Duodenal mucosa (tissue), 2 donors: ENCODE data around the gene ANKS1A.

Experiments
- H3K27ac ChIP-seq: one replicate; pipeline ENCODE4 v1.7.0; 2013; ENCODE audit warnings: low read depth, low read length
- H3K27me3 ChIP-seq, 2 donors: one replicate each; pipeline ENCODE4 v1.7.0; 2013; ENCODE audit warnings: low read length in 2 of 2, control low read depth in 1 of 2; ENCODE audit not compliant: insufficient read depth in 2 of 2, control insufficient read depth in 1 of 2
- H3K36me3 ChIP-seq, 2 donors: one replicate each; pipeline ENCODE4 v1.7.0; 2013; ENCODE audit warnings: low read length in 2 of 2, control low read depth in 1 of 2; ENCODE audit not compliant: insufficient read depth in 2 of 2, control insufficient read depth in 1 of 2
- H3K4me1 ChIP-seq, 2 donors: one replicate each; pipeline ENCODE4 v1.7.0; 2013; ENCODE audit warnings: low read length in 2 of 2, control low read depth in 1 of 2; ENCODE audit not compliant: insufficient read depth in 2 of 2, control insufficient read depth in 1 of 2
- H3K4me3 ChIP-seq, 2 donors: one replicate each; pipeline ENCODE4 v1.7.0; 2013; ENCODE audit warnings: low read length in 2 of 2, low read depth in 1 of 2
- H3K9ac ChIP-seq, 2 donors: one replicate each; pipeline ENCODE4 v1.7.0; 2013; ENCODE audit warnings: low read length in 2 of 2, low read depth in 1 of 2
- H3K9me3 ChIP-seq, 2 donors: one replicate each; pipeline ENCODE4 v1.7.0; 2013; ENCODE audit warnings: low read length in 2 of 2, control low read depth in 1 of 2; ENCODE audit not compliant: control insufficient read depth in 1 of 2

The ANKS1A gene

GRCh38 chr6:34916348-34916967 is 27.4 kb downstream of the ANKS1A start:
- H3K4me1 ChIP-seq = no peaks in the 10 kb centered on the region
- H3K27me3 ChIP-seq = no peaks in the 10 kb centered on the region
- H3K36me3 ChIP-seq = no peaks in the 10 kb centered on the region
- H3K9me3 ChIP-seq = no peaks in the 10 kb centered on the region
- H3K9ac ChIP-seq = no peak overlapping the region
- H3K4me3 ChIP-seq = no peak overlapping the region
- H3K27ac ChIP-seq = no peak overlapping the region

- Histone ChIP-seq H3K9ac (no peak overlapping the region), H3K4me1 (no peaks in the 10 kb centered on the region), H3K9me3 (no peaks in the 10 kb centered on the region), H3K4me3 (no peak overlapping the region), H3K36me3 (no peaks in the 10 kb centered on the region), H3K27ac (no peak overlapping the region), H3K27me3 (no peaks in the 10 kb centered on the region)
These were observed 28.7 kb downstream of the ANKS1A start for GRCh38 chr6:34917626-34918285.

GRCh38 chr6:34919651-34920050 is 30.6 kb downstream of the ANKS1A start:
- no peaks in the 10 kb centered on the region for H3K27me3 ChIP-seq

GRCh38 chr6:34920097-34920496 is 31.0 kb downstream of the ANKS1A start:
- H3K4me3 ChIP-seq = no peak overlapping the region
- no peaks in the 10 kb centered on the region for H3K4me1 ChIP-seq
- H3K36me3 ChIP-seq = no peaks in the 10 kb centered on the region
- no peaks in the 10 kb centered on the region for H3K9me3 ChIP-seq
- no peak overlapping the region for H3K9ac ChIP-seq
- H3K27me3 ChIP-seq = no peaks in the 10 kb centered on the region
- H3K27ac ChIP-seq = no peak overlapping the region

More at GRCh38 chr6:34919651-34920050, 30.6 kb downstream of the ANKS1A start:
- Histone ChIP-seq H3K9ac (no peak overlapping the region), H3K27ac (no peak overlapping the region), H3K9me3 (no peaks in the 10 kb centered on the region), H3K4me1 (no peaks in the 10 kb centered on the region), H3K4me3 (no peak overlapping the region), H3K36me3 (no peaks in the 10 kb centered on the region)

GRCh38 chr6:34922177-34922663 is 33.2 kb downstream of the ANKS1A start:
- H3K27ac ChIP-seq = no peak overlapping the region

GRCh38 chr6:34924831-34925625 is 36.0 kb downstream of the ANKS1A start:
- H3K36me3 ChIP-seq = no peaks in the 10 kb centered on the region
- no peaks in the 10 kb centered on the region for H3K27me3 ChIP-seq
- no peak overlapping the region for H3K4me3 ChIP-seq
- no peak overlapping the region for H3K9ac ChIP-seq
- H3K4me1 ChIP-seq = no peaks in the 10 kb centered on the region
- H3K27ac ChIP-seq = no peak overlapping the region
- no peaks in the 10 kb centered on the region for H3K9me3 ChIP-seq

More at GRCh38 chr6:34922177-34922663, 33.2 kb downstream of the ANKS1A start:
- Histone ChIP-seq H3K4me1 (no peaks in the 10 kb centered on the region), H3K4me3 (no peak overlapping the region), H3K9me3 (no peaks in the 10 kb centered on the region), H3K36me3 (no peaks in the 10 kb centered on the region), H3K27me3 (no peaks in the 10 kb centered on the region), H3K9ac (no peak overlapping the region)

- no peak overlapping the region for H3K27ac ChIP-seq
- H3K4me1 ChIP-seq = no peaks in the 10 kb centered on the region
- no peak overlapping the region for H3K4me3 ChIP-seq
- no peaks in the 10 kb centered on the region for H3K27me3 ChIP-seq
- H3K36me3 ChIP-seq = no peaks in the 10 kb centered on the region
- no peak overlapping the region for H3K9ac ChIP-seq
- no peaks in the 10 kb centered on the region for H3K9me3 ChIP-seq
These were observed 37.6 kb downstream of the ANKS1A start for GRCh38 chr6:34926655-34927054.

GRCh38 chr6:34928220-34928619 is 39.2 kb downstream of the ANKS1A start:
- Histone ChIP-seq H3K9ac (no peak overlapping the region), H3K27me3 (no peaks in the 10 kb centered on the region), H3K36me3 (no peaks in the 10 kb centered on the region), H3K27ac (no peak overlapping the region), H3K4me3 (no peak overlapping the region), H3K9me3 (no peaks in the 10 kb centered on the region), H3K4me1 (no peaks in the 10 kb centered on the region)

- H3K4me3 ChIP-seq = no peak overlapping the region
- no peak overlapping the region for H3K9ac ChIP-seq
- no peaks in the 10 kb centered on the region for H3K36me3 ChIP-seq
- no peaks in the 10 kb centered on the region for H3K4me1 ChIP-seq
- H3K9me3 ChIP-seq = no peaks in the 10 kb centered on the region
- H3K27ac ChIP-seq = no peak overlapping the region
- H3K27me3 ChIP-seq = no peaks in the 10 kb centered on the region
These were observed 39.6 kb downstream of the ANKS1A start for GRCh38 chr6:34928695-34929094.
